K562 (cell line): Measurements from ENCODE around the gene SLC24A2. TPM values are rescaled to one million over a fixed set of nuclear protein-coding genes. Genes with fewer than 3 reads are reported as not detected.

Experiments used
- ATAC-seq: fragments of 200-7000 bp; cut with Tn5 transposase; 3 replicates; pipeline ENCODE4 v1.9.1; 2020; ENCODE audit warnings: moderate library complexity
- BruUV-seq: library from RNA; stranded (reverse); fragments of 400-500 nt; replicated peaks from 2 replicates; lab custom pipeline; 2021; lab: Mats Ljungman, UMichigan
- CTCF ChIA-PET: fragments of 300-600 bp; formaldehyde crosslinking; extraction: SDS; loops from one replicate; lab custom pipeline; 2021; ENCODE audit warnings: low intra/inter-chr PET ratio; lab: Yijun Ruan, JAX
- POLR2A ChIA-PET: fragments of 300-600, 350-650 bp; sonication (Branson Sonifier 250); formaldehyde crosslinking; extraction: SDS; loops from one replicate; lab custom pipeline; 2021; ENCODE audit warnings: antibody characterized with exemption, inconsistent platforms; lab: Yijun Ruan, JAX
- DNase-seq, 4 experiments: peaks; one replicate each; pipeline versions ENCODE4 v3.0.0 to v3.0.0-alpha.2; 2011 to 2018; ENCODE audit warnings: low spot score in 3 of 4, mixed read lengths in 3 of 4; ENCODE audit errors: extremely low read depth in 1 of 4
- FAIRE-seq: peaks from 2 replicates; lab custom pipeline; 2011; peaks lifted over from hg19 to GRCh38; lab: Jason Lieb, UNC
- H2AFZ ChIP-seq: 2 replicates; pipeline ENCODE4 v1.6.0; 2011; ENCODE audit warnings: low read depth, low read length, control low read depth, inconsistent platforms
- H3K27ac ChIP-seq: fragments of 200-600 bp; 3 replicates; pipeline ENCODE4 v1.8.0; 2011; ENCODE audit warnings: low read depth, mild to moderate bottlenecking, control low read depth, inconsistent platforms, low read length, moderate library complexity, mixed read lengths; ENCODE audit errors: extremely low read depth
- H3K27me3 ChIP-seq, 2 experiments: fragments of 300-600 bp in 1 of 2; 2 replicates in 1 of 2; 3 replicates in 1 of 2; pipeline versions ENCODE4 v1.6.0 to v1.8.0; 2011; ENCODE audit warnings: inconsistent platforms in 2 of 2, low read length in 2 of 2, mild to moderate bottlenecking in 1 of 2, mixed read lengths in 1 of 2, moderate library complexity in 1 of 2; ENCODE audit not compliant: control insufficient read depth in 2 of 2, insufficient read depth in 2 of 2
- H3K36me3 ChIP-seq: fragments of 300-600 bp; 3 replicates; pipeline ENCODE4 v1.8.0; 2011; ENCODE audit warnings: mild to moderate bottlenecking, low read length, inconsistent platforms; ENCODE audit not compliant: control insufficient read depth, insufficient read depth
- H3K4me1 ChIP-seq, 2 experiments: fragments of 200-600 bp in 1 of 2; replicated peaks in 1 of 2; 2 replicates in 1 of 2; 3 replicates in 1 of 2; pipeline versions ENCODE4 v1.5.1 to v1.8.0; 2011; ENCODE audit warnings: inconsistent platforms in 2 of 2, low read length in 2 of 2, mild to moderate bottlenecking in 1 of 2, mixed read lengths in 1 of 2, moderate library complexity in 1 of 2; ENCODE audit not compliant: control insufficient read depth in 2 of 2, insufficient read depth in 2 of 2
- H3K4me2 ChIP-seq: 2 replicates; pipeline ENCODE4 v1.6.1; 2011; ENCODE audit warnings: low read length, control low read depth, inconsistent platforms, mixed read lengths; ENCODE audit not compliant: insufficient read depth
- H3K4me3 ChIP-seq: fragments of 200-600 bp; sonication (generic), shearing (Covaris generic); 2 replicates; pipeline ENCODE4 v1.5.1; 2016; ENCODE audit warnings: control low read depth, inconsistent platforms
- H3K79me2 ChIP-seq: fragments of 200-600 bp; 3 replicates; pipeline ENCODE4 v1.8.0; 2011; ENCODE audit warnings: low read length, inconsistent platforms; ENCODE audit not compliant: control insufficient read depth, insufficient read depth
- H3K9ac ChIP-seq, 2 experiments: 2 replicates each; pipeline versions ENCODE4 v1.6.0 to v1.6.1; 2011; ENCODE audit warnings: low read depth in 2 of 2, low read length in 2 of 2, control low read depth in 1 of 2, inconsistent platforms in 1 of 2, mild to moderate bottlenecking in 1 of 2, mixed read lengths in 1 of 2; ENCODE audit not compliant: insufficient read depth in 1 of 2
- H3K9me1 ChIP-seq: one replicate; pipeline ENCODE4 v1.6.0; 2011; ENCODE audit warnings: inconsistent platforms, mild to moderate bottlenecking, low read length, moderate library complexity; ENCODE audit not compliant: control insufficient read depth, insufficient read depth
- H3K9me3 ChIP-seq: replicated peaks from 2 replicates; pipeline ENCODE4 v1.5.1; 2011; ENCODE audit warnings: low read depth, low read length, inconsistent platforms; ENCODE audit not compliant: control insufficient read depth, insufficient read depth
- H4K20me1 ChIP-seq: replicated peaks from 2 replicates; pipeline ENCODE4 v1.6.1; 2011; ENCODE audit warnings: low read length, inconsistent platforms, mixed read lengths; ENCODE audit not compliant: control insufficient read depth, insufficient read depth
- AFF4 ChIP-seq: sonication (generic); formaldehyde crosslinking; IDR thresholded peaks from 2 replicates; pipeline ENCODE4 v1.8.0; 2023; ENCODE audit warnings: mild to moderate bottlenecking, missing genetic modification reagents
- CREM ChIP-seq: IDR thresholded peaks from 2 replicates; pipeline ENCODE4 v1.6.1; 2014; ENCODE audit warnings: antibody characterized with exemption, low read depth
- CTBP1 ChIP-seq: fragments of 450-650 bp; IDR thresholded peaks from 2 replicates; pipeline ENCODE4 v1.6.1; 2016; ENCODE audit warnings: borderline replicate concordance
- ETV5 ChIP-seq: sonication (generic); formaldehyde crosslinking; IDR thresholded peaks from 2 replicates; pipeline ENCODE4 v1.4.0; 2020; ENCODE audit warnings: low read depth, mild to moderate bottlenecking, missing genetic modification reagents
- HDAC2 ChIP-seq: fragments of 450-650 bp; IDR thresholded peaks from 2 replicates; pipeline ENCODE4 v1.6.1; 2016; ENCODE audit warnings: mild to moderate bottlenecking
- PYGO2 ChIP-seq: fragments of 450-650 bp; IDR thresholded peaks from 2 replicates; pipeline ENCODE4 v1.6.1; 2016; ENCODE audit warnings: mild to moderate bottlenecking, missing genetic modification characterization, moderate library complexity, missing compliant biosample characterization
- SRSF9 ChIP-seq: fragments of 200-400 bp; formaldehyde crosslinking; IDR thresholded peaks from 2 replicates; pipeline ENCODE4 v1.6.1; 2017; ENCODE audit warnings: low read depth, low read length, borderline replicate concordance
- ZBTB12 ChIP-seq: fragments of 250-450 bp; sonication (Bioruptor Pico); IDR thresholded peaks from 2 replicates; pipeline ENCODE4 v1.4.0; 2020
- ZNF316 ChIP-seq: fragments of 450-650 bp; IDR thresholded peaks from 2 replicates; pipeline ENCODE4 v1.6.1; 2016
- WGBS: fragments of 100-300 bp; shearing (Covaris generic); methylation state at CpG from one replicate; pipeline ENCODE4 v1.1.6; 2016; ENCODE audit warnings: low coverage, mixed read lengths; ENCODE audit not compliant: insufficient coverage; ENCODE audit errors: missing lambda C conversion rate; 5-methylcytosine and 5-hydroxymethylcytosine counted together
- in situ Hi-C: fragments of 300-500 bp; cut with MboI; formaldehyde crosslinking; loops from 4 replicates; pipeline ENCODE4 v1.15.0; 2018; ENCODE audit warnings: inconsistent platforms, mixed read lengths
- intact Hi-C: fragments of 100-400 bp; cut with micrococcal nuclease; formaldehyde crosslinking; loops from 2 replicates; pipeline ENCODE4 v1.14.2; 2022
- polyA plus RNA-seq, 8 experiments: library from polyadenylated mRNA; depleted of rRNA in 4 of 8; stranded (reverse) in 5 of 8; unstranded in 3 of 8; fragments of >200 nt; fragmentation: Nextera tagmentation in 2 of 8; fragmentation: Illumina TruSeq in 1 of 8; extraction: Ambion mirVana in 2 of 8; extraction: Trizol in 1 of 8; gene quantifications; 2 replicates each; pipeline versions ENCODE4 v1.2.1 to v1.2.3, GENCODE V29; 2011 to 2014; ENCODE audit warnings: inconsistent platforms in 1 of 8, missing spikeins in 1 of 8
- total RNA-seq, 7 experiments: library from RNA; depleted of rRNA in 6 of 7; stranded (reverse); fragments of >200 nt in 6 of 7; fragmentation: Illumina TruSeq in 2 of 7; extraction: Trizol in 2 of 7; gene quantifications; 2 replicates each; pipeline versions ENCODE4 v1.2.1 to v1.2.3, GENCODE V29; 2011 to 2021; ENCODE audit warnings: low replicate concordance in 1 of 7
- TF ChIP-seq, protein P1 (sequence below): sonication (generic); formaldehyde crosslinking; IDR thresholded peaks from 2 replicates; pipeline ENCODE4 v1.4.0; 2020; ENCODE audit warnings: mild to moderate bottlenecking, missing genetic modification reagents
- TF ChIP-seq, protein P2 (sequence below): fragments of 200-800 bp; sonication (Bioruptor generic); IDR thresholded peaks from 2 replicates; pipeline ENCODE4 v1.6.1; 2017; ENCODE audit warnings: missing genetic modification characterization, missing compliant biosample characterization

The SLC24A2 gene
- total and polyA plus RNA-seq, 9 of the 15 experiments (the other 6 are each of a cell fraction or from before 2014, with no cell fraction given) = 0.04 to 0.40 (median 0.09) TPM

- TF ChIP-seq, protein P1, sequence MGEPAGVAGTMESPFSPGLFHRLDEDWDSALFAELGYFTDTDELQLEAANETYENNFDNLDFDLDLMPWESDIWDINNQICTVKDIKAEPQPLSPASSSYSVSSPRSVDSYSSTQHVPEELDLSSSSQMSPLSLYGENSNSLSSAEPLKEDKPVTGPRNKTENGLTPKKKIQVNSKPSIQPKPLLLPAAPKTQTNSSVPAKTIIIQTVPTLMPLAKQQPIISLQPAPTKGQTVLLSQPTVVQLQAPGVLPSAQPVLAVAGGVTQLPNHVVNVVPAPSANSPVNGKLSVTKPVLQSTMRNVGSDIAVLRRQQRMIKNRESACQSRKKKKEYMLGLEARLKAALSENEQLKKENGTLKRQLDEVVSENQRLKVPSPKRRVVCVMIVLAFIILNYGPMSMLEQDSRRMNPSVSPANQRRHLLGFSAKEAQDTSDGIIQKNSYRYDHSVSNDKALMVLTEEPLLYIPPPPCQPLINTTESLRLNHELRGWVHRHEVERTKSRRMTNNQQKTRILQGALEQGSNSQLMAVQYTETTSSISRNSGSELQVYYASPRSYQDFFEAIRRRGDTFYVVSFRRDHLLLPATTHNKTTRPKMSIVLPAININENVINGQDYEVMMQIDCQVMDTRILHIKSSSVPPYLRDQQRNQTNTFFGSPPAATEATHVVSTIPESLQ = no peak
- TF ChIP-seq ETV5 (CRISPR knock-in tag) (no peak), PYGO2 (no peak)
Observed at GRCh38 chr9:19754921-19755320, 33.9 kb downstream of the SLC24A2 start (continued).

DNA sequence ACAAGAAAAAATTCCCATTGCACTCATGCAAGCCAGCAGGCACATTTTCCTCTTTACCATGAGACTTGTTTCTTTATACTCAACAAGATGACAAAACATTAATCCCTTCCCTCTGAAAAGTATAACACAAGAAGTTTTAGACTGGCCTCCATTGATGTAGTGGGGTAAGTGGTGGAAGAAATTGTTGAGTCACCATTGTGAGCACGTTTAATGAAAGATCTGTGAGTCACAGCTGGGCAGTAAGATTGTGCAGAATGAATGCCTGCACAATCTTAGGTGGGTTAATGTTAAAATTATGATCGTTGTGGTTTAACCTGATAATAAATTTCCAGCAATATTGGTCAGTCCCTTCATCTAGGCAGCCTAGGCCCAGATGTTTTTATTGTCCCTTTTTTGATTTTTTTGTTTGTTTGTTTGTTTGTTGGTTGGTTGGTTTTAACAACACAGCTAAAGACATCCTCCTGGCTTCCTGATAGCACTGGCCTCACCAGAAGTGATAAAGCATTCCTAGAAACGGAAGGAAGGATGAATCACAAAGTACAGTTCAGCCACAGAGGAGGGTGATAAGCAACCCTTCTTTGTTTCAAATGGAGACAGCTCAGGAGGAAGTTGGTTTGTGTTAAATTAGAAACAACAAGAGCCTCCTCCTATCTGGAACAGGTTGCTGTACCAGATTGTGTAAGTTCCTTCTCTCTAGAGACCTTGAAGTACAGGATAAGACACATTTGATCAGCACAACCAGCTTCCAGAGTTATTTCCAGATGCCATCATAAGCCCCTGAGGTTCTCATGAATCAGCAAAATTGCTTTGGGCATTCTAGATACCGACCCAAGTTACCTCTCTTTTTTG, 40.3 kb downstream of the SLC24A2 start:
- FAIRE-seq (peak; percentile 95), ATAC-seq (peak; percentile 91), DNase-seq (peak; percentile 37 to 64 (median 51))
- ChIA-PET POLR2A (interaction anchor here (0.5 kb wide), 1 partner anchor 19 kb away, joined by 3 read pairs; no protein-coding TSS in a partner anchor), CTCF (no interaction called here)
- H3K4me3 ChIP-seq = no peak overlapping the region
- H3K9me1 ChIP-seq = no peaks in the 10 kb centered on the region
- H3K36me3 ChIP-seq = no peaks in the 10 kb centered on the region
- intact Hi-C loops = no loop called here
- H3K4me2 ChIP-seq = peak overlapping the region; percentile 7; the same call in 1 of the 2 replicates
- no peaks in the 10 kb centered on the region for H4K20me1 ChIP-seq
- in situ Hi-C loops = no loop called here
- H3K27me3 ChIP-seq = no peaks in the 10 kb centered on the region
- no TSS peak for BruUV-seq
- no peak overlapping the region for H3K9ac ChIP-seq
- H2AFZ ChIP-seq = no peak overlapping the region
- no peaks in the 10 kb centered on the region for H3K9me3 ChIP-seq
- WGBS = 0% methylated on average over 4 of the region's 4 CpGs
- no peaks in the 10 kb centered on the region for H3K79me2 ChIP-seq
- H3K27ac ChIP-seq = peak overlapping the region; percentile 69
- H3K4me1 ChIP-seq = peaks cover 0 to 14% of the 10 kb centered on the region in 2 experiments; a peak in 3 of 5 replicates
- TF ChIP-seq, protein P2, sequence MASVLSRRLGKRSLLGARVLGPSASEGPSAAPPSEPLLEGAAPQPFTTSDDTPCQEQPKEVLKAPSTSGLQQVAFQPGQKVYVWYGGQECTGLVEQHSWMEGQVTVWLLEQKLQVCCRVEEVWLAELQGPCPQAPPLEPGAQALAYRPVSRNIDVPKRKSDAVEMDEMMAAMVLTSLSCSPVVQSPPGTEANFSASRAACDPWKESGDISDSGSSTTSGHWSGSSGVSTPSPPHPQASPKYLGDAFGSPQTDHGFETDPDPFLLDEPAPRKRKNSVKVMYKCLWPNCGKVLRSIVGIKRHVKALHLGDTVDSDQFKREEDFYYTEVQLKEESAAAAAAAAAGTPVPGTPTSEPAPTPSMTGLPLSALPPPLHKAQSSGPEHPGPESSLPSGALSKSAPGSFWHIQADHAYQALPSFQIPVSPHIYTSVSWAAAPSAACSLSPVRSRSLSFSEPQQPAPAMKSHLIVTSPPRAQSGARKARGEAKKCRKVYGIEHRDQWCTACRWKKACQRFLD = peak; percentile 58; the same call in 1 of the 2 replicates
- TF ChIP-seq SRSF9 = no peak
- TF ChIP-seq HDAC2 = peak; percentile 69; the same call in 1 of the 2 replicates
- 0 out of 2 replicates have a peak, but pooled peaks have one; percentile 5 for TF ChIP-seq CREM
- TF ChIP-seq CTBP1 = 0 out of 2 replicates have a peak, but pooled peaks have one; percentile 43
- TF ChIP-seq ZNF316 = peak; percentile 98
- no peak for TF ChIP-seq ZBTB12 (CRISPR knock-in tag)
- TF ChIP-seq AFF4 (CRISPR knock-in tag) = no peak
